ENCODE results near the gene OSBPL2. TPM values are rescaled to one million over a fixed set of nuclear protein-coding genes. Genes with fewer than 3 reads are reported as not detected.

OSBPL2 gene
- total RNA-seq, 1 donor from 2014 or later = 37.9 TPM

DNA sequence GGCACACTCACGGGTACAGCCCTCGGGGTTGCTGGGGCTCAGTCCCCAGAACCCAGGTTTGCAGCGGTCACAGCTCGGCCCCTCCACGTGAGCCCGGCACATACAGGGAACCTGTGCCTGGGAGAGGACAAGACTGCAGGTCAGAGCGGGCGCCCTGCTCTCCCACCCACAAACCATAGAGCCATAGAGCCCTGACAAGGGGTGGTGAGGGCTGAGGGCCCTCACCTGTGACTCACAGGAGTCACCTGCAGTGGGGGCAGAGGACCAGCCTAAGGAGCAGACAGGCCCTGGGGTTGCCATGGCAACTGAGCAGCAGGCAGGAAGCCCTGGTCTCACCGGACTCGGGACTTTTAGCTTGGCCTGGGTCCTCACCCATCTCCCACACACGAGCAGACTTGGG, 98.0 kb downstream of the OSBPL2 start:
- intact Hi-C loops (cut with micrococcal nuclease) = no loop called here

DNA sequence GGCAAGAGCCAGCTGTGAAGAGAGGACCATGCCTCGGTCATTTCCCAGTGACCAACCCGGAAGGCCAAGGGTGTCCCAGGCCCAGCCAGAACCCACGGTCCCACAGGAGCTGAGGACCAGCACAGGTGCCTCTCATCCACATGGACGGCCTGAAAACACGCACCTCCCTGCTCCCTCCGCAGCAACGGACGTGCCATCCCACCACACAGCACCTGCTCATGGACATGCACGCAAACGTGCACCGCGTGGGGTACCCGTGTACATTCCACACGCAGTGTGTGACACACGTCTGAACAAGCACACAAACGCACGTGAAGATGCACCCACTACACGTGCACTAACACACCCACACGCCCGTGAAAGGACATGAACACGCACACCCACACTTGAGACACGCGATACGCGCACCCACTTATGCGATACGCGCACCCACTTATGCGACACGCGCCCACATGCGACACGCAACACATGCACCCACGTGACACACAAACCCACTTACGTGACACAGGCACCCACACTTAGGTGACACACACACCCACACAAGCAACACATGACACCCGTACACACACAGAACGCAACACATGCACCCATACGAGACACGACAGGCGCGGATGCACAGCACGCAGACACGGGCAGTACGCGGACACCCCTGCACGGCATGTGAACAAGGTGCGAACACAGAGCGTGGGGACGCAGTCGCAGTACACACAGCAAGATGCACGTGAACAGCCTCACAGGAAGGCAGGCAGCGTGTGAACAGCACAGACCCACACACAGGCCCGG, 98.6 kb downstream of the OSBPL2 start:
- intact Hi-C loops (cut with micrococcal nuclease) = no loop called here

DNA sequence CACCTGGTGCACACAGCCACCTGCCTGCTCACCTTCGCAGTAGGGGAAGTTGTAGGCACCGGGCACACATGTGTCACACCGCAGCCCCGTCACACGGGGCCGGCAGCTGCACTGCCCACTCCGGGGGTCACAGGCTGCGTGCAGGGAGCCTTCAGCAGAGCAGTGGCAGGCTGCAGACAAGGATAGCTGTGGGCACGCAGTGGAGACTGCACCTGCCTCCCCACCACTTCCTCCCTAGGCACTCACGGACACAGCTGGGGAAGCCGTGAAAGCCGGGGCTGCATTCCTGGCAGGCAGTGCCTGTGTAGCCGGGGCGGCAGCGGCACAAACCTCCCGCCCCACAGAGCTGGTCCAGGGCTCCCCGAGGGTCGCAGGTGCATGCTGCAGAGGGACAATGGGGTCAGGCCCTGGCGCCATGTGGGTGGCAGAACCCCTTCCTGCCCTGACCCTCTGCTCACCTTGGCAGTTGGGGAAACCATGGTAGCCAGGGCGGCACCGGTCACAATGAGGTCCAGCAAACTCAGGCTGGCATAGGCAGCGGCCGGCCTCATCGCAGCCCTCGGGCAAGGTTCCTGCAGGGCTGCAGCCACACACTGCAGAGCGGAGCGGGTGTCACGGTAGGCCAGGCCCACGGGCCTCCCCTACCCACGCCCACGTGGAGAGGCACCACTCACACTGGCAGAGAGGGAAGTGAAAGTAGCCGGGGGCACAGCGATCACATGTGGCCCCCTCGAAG, 99.4 kb downstream of the OSBPL2 start:
- intact Hi-C loops (cut with micrococcal nuclease) = no loop called here

DNA sequence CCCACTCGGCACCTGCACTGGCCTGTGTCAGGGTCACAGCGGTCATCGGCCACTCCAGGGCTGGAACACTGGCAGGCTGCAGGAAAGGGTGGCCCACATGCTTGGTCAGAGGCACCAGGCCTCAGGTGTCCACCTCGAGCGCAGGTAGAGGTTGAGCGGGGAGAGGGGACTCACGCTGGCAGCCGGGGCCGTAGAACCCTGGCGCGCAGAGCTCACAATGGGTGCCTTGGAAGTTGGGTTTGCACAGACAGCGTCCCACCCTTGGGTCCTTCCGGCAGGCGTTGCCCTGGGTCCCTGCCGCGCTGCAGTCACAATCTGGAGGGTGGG, 99.9 kb downstream of the OSBPL2 start:
- intact Hi-C loops (cut with micrococcal nuclease) = no loop called here

- intact Hi-C loops (cut with micrococcal nuclease) = no loop called here
Measured at GRCh38 chr20:62339647-62340062, 101.3 kb downstream of the OSBPL2 start.

- intact Hi-C loops (cut with micrococcal nuclease) = no loop called here
Measured at GRCh38 chr20:62342910-62343309, 104.6 kb downstream of the OSBPL2 start.

GRCh38 chr20:62344092-62344491, 105.8 kb downstream of the OSBPL2 start:
- intact Hi-C loops (cut with micrococcal nuclease) = no loop called here

DNA sequence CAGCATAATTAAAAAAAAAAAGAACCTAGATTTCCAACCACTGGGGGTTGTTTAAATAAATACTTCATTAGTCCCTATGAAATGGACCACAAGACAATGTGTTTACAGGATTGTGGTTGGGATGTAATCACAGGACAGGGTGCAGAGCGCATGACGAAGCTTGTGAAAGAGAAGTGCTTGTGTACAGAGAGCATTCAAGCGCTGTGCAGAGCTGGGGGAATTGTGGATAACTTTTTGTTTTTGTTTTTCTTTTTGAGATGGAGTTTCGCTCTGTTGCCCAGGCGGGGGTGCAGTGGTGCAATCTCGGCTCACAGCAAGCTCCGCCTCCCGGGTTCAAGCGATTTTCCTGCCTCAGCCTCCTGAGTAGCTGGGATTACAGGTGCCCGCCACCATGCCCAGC, 106.5 kb downstream of the OSBPL2 start:
- intact Hi-C loops (cut with micrococcal nuclease) = no loop called here

Other genes with a start within 250 kb of the OSBPL2 start
- gene TAF4, start 172.6 kb upstream of the OSBPL2 start, total RNA-seq = 23.2 and 28.4 TPM in 2 replicates
- 31.4 and 33.2 TPM in 2 replicates for gene LSM14B, start 116.0 kb upstream of the OSBPL2 start, total RNA-seq
- gene PSMA7, start 95.1 kb upstream of the OSBPL2 start, total RNA-seq = 330 and 342 TPM in 2 replicates
- gene SS18L1, start 94.8 kb upstream of the OSBPL2 start, total RNA-seq = 19.7 and 20.4 TPM in 2 replicates
- gene MTG2, start 55.5 kb upstream of the OSBPL2 start, total RNA-seq = 38.6 and 42.1 TPM in 2 replicates
- gene HRH3, start 18.2 kb upstream of the OSBPL2 start, total RNA-seq = not detected in 2 replicates
- 123 and 124 TPM in 2 replicates for gene ADRM1, start 64.5 kb downstream of the OSBPL2 start, total RNA-seq
- gene LAMA5, start 128.8 kb downstream of the OSBPL2 start, total RNA-seq = 0.76 and 1.3 TPM in 2 replicates
- 1,610 and 1,637 TPM in 2 replicates for gene RPS21, start 148.6 kb downstream of the OSBPL2 start, total RNA-seq
- gene CABLES2, start 168.8 kb downstream of the OSBPL2 start, total RNA-seq = 18.2 and 18.8 TPM in 2 replicates
- gene RBBP8NL, start 189.0 kb downstream of the OSBPL2 start, total RNA-seq = not detected in 2 replicates
- not detected in 2 replicates for gene GATA5, start 237.5 kb downstream of the OSBPL2 start, total RNA-seq